Naive B cell (primary cell): ENCODE data around the gene GABRB2. TPM values are rescaled to one million over a fixed set of nuclear protein-coding genes. Genes with fewer than 3 reads are reported as not detected.
A peak's percentile ranks its signal among the peaks of the same experiment; 100 is the strongest.

ENCODE experiments used
- ATAC-seq, 2 donors: fragments of 150-1000 bp; cut with Tn5 transposase; 2 replicates each; pipeline ENCODE4 v1.10.0; 2021; ENCODE audit warnings: low read depth in 2 of 2, mild to moderate bottlenecking in 2 of 2, moderate library complexity in 2 of 2
- DNase-seq: peaks from one replicate; pipeline ENCODE4 v3.0.0; 2022
- H3K27ac Mint-ChIP-seq, 6 donors: one replicate each; pipeline ENCODE4 v1.8.0; 2020 to 2022; ENCODE audit warnings: mild to moderate bottlenecking in 6 of 6, mixed read lengths in 6 of 6, moderate library complexity in 5 of 6, inconsistent platforms in 2 of 6
- H3K27me3 Mint-ChIP-seq, 3 donors: one replicate each; pipeline ENCODE4 v1.8.0; 2021 to 2022; ENCODE audit warnings: mixed read lengths in 3 of 3, mild to moderate bottlenecking in 1 of 3
- H3K36me3 Mint-ChIP-seq, 2 donors: one replicate each; pipeline ENCODE4 v1.8.0; 2020 to 2022; ENCODE audit warnings: mixed read lengths in 2 of 2, inconsistent platforms in 1 of 2, mild to moderate bottlenecking in 1 of 2
- H3K4me1 Mint-ChIP-seq, 3 donors: one replicate each; pipeline ENCODE4 v1.8.0; 2020 to 2022; ENCODE audit warnings: mixed read lengths in 3 of 3, inconsistent platforms in 1 of 3, mild to moderate bottlenecking in 1 of 3, moderate library complexity in 1 of 3
- H3K4me3 Mint-ChIP-seq, 8 donors: one replicate each; pipeline ENCODE4 v1.8.0; 2020 to 2022; ENCODE audit warnings: mild to moderate bottlenecking in 8 of 8, mixed read lengths in 8 of 8, moderate library complexity in 8 of 8, inconsistent platforms in 2 of 8
- H3K9me3 Mint-ChIP-seq, 7 donors: one replicate each; pipeline ENCODE4 v1.8.0; 2020 to 2022; ENCODE audit warnings: mixed read lengths in 7 of 7, mild to moderate bottlenecking in 5 of 7, inconsistent platforms in 2 of 7, moderate library complexity in 1 of 7
- polyA plus RNA-seq, 6 donors: library from polyadenylated mRNA; unstranded; fragments of 300-500 nt; fragmentation: Illumina TruSeq; gene quantifications; one replicate each; pipeline ENCODE4 v1.2.3, GENCODE V29; 2021; ENCODE audit warnings: low read depth in 6 of 6

Gene GABRB2
- polyA plus RNA-seq = under 1 TPM in 4 of 6 donors, not detected in 2; 0.11 to 0.58 (median 0.21) TPM

DNA sequence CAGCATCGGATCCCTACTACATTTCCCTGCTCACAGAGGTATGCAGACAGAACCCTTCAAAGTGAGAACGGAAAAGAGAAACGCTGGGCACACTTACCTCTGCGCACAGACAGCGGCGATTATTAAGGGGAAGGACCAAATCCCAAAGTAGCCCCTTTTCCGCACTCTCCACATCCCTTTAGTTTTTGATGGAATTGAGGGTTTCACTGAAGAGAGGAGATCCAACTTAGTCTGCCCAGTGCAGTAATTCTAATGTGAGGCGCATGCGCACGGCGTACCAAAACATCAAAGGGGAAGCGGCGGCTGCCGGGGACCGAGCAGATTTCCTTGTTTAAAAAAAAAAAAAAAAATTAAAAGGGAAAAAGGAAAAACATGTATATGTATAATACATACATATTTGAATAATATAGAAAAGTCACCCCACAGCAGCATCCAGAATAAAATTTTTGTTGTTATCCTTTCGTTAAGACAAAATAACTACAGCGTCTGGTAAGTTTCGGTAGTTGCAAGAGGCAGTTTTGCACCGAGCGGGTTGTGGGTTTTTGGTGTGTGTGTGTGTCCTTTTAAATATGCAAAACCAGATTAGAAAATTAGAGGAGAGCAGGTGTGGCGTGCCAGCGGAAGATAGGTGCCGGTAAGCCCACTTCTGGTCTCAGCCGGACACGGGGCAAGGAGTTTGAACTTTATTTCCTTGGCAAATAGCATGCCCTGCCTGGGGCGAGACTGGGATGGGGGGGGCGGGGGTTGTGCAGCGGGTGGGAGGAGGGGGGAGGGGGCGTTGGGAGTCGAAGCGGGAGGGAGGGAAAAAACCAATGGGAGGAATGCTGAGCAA lies at the start of gene GABRB2:
TSS of gene GABRB2 (minus strand) at position 256 of the 832 bp plus-strand sequence. CDS start at position 174, 82 bp downstream.
- Mint-ChIP-seq H3K9me3 (peaks cover 0 to 21% (median 7%) of the 10 kb centered on the region in 7 donors), H3K4me3 (peak within 1 kb of the TSS; percentile 80 to 94 (median 88)), H3K36me3 (peaks cover 0 to 17% of the 10 kb centered on the region in 2 donors), H3K27me3 (peaks cover 63 to 70% (median 63%) of the 10 kb centered on the region in 3 donors), H3K4me1 (peaks cover 20 to 28% (median 23%) of the 10 kb centered on the region in 3 donors), H3K27ac (peak within 1 kb of the TSS in 4 of 6 donors; percentile 20 to 73 (median 52))
- ATAC-seq (peak; percentile 54 to 63), DNase-seq (peak; percentile 27)

DNA sequence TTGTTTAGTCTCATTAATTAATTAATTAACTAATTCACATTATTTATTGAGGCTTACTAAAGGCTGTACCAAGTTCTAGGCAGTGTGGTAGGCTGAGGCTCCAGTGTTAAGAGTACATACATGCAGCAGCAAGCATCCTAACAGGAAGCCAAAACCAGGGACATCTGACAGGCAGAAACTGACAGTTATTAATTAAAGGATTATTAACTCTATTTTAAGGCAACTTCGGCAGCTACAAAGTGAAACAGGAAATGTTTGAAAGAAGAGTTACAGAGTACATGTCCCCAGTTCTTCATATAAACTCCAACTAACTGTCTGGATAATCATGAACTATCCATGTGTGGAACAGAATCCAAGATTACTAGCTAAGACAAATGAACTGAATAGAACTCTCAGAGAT lies 39.3 kb upstream of the GABRB2 start:
- no peak for DNase-seq
- ATAC-seq = no peak
- H3K9me3 Mint-ChIP-seq = peaks cover 0 to 3% (median 0%) of the 10 kb centered on the region in 7 donors

DNA sequence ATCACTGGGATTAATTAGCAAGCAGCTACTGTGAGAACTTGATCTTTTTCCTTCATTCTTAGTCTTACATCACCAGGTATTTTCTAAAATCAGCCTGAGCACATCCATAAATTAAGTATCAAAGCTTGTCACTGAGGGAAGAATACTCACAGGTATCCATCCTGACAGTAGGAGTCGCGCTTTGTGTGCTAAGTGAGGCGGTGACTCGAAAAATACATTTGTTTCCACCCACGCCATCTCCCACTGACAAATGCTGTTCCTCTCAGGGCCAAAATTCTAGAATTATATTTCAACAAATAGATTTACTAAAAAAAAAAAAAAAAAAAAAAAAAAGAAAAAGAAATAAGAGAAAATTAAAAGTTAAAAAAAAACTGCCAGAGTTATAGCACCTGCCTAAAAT lies 34.1 kb upstream of the GABRB2 start:
- ATAC-seq (no peak), DNase-seq (no peak)
- no peak overlapping the region for H3K4me3 Mint-ChIP-seq
- H3K27me3 Mint-ChIP-seq = no peaks in the 10 kb centered on the region
- no peak overlapping the region for H3K27ac Mint-ChIP-seq
- H3K9me3 Mint-ChIP-seq = peaks cover 0 to 8% (median 0%) of the 10 kb centered on the region in 7 donors
- no peaks in the 10 kb centered on the region for H3K4me1 Mint-ChIP-seq
- no peaks in the 10 kb centered on the region for H3K36me3 Mint-ChIP-seq

More for the DNA sequence above, 39.3 kb upstream of the GABRB2 start:
- no peaks in the 10 kb centered on the region for H3K36me3 Mint-ChIP-seq
- H3K4me1 Mint-ChIP-seq = no peaks in the 10 kb centered on the region
- H3K27ac Mint-ChIP-seq = no peak overlapping the region
- no peaks in the 10 kb centered on the region for H3K27me3 Mint-ChIP-seq
- no peak overlapping the region for H3K4me3 Mint-ChIP-seq

DNA sequence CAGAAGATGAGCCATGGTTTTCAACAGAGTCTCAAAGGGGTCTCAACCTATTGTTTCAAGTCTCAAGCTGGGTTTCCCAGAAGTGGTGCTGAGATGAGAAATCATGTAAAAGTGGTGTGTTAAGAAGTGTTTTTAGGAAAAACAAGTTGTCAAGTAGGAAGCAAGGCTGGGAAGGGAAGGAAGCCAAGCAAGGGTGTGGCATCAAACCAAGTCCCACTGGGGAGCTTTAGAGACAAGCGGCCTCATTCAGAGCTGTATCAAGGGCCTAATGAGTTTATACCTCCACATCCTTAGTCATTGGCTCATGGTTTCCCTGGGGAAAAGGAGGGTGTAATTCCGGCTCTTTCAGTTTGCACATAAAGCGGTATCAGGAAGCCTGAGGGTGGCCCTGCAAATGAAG lies 26.4 kb upstream of the GABRB2 start:
- no peak overlapping the region for H3K4me3 Mint-ChIP-seq
- H3K9me3 Mint-ChIP-seq = peaks cover 0 to 3% (median 0%) of the 10 kb centered on the region in 7 donors
- no peaks in the 10 kb centered on the region for H3K36me3 Mint-ChIP-seq
- no peak for ATAC-seq
- no peak for DNase-seq
- H3K27ac Mint-ChIP-seq = no peak overlapping the region
- H3K4me1 Mint-ChIP-seq = no peaks in the 10 kb centered on the region
- H3K27me3 Mint-ChIP-seq = no peaks in the 10 kb centered on the region

DNA sequence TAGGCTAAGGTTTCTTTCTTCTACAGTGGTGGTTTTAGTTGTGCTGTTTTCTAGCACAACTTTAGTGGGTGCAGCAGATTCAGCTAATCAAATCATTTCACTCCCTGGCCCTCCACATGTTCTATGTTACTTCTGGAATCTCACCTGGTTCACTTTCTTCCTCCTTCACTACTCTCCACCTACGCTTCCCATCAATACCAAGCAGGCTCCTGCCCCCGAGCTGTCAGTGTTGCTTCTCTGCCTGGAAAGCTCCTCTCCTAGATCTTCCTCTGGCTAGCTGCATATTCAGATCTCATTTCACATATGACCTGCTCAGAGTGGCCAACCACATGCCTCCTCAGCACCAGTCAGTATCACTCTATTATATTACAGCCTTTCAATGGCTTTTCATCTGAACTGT lies 19.6 kb upstream of the GABRB2 start:
- no peak for DNase-seq
- Mint-ChIP-seq H3K36me3 (no peaks in the 10 kb centered on the region), H3K9me3 (peaks cover 0 to 9% (median 0%) of the 10 kb centered on the region in 7 donors), H3K4me1 (no peaks in the 10 kb centered on the region), H3K27me3 (peaks cover 0 to 4% (median 0%) of the 10 kb centered on the region in 3 donors), H3K27ac (no peak overlapping the region), H3K4me3 (no peak overlapping the region)
- no peak for ATAC-seq

DNA sequence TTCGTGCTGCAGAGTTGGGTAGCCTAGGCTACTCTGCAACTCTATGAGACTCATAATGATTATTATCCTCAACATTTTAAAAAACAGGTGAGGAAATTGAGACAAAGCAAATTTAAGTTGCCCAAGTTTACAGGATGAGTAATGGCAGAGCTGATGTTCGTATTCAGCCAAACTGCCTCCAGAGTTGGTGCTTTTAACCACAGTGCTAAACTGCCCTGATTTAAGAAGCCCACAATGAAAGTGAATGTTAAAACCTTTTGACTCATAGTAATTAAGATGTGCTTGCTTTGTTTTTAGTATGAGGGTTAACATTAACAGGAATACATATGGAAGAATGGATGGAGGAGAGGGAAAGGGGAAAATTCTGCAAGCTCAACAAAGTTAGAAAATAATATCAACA lies 15.9 kb upstream of the GABRB2 start:
- Mint-ChIP-seq H3K4me1 (no peaks in the 10 kb centered on the region), H3K9me3 (peaks cover 0 to 7% (median 0%) of the 10 kb centered on the region in 7 donors), H3K27ac (no peak overlapping the region), H3K36me3 (no peaks in the 10 kb centered on the region), H3K27me3 (peaks cover 0 to 4% (median 0%) of the 10 kb centered on the region in 3 donors), H3K4me3 (no peak overlapping the region)
- ATAC-seq (no peak), DNase-seq (no peak)

DNA sequence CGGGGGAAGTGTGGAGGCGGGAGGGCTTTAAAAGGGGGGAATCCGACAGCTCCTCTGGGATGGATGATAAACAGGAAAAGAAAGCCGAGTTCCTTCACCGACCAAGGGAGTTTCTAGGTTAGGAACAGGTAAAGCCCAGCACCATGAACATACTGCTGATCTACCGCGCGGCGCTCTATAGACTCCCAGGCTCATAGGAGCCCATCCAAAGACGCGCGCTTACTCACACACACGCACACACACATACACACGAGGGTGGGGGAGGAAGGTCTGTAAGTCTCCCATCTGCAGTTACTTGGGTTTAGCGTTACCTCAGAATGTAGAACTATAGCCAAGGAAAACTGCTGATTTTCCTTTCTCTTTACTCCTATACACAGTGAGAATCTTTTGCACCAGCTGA lies 2.6 kb upstream of the GABRB2 start:
- Mint-ChIP-seq H3K36me3 (peaks cover 0 to 17% of the 10 kb centered on the region in 2 donors), H3K4me3 (peak overlapping the region in 5 of 8 donors; percentile 21 to 82 (median 58)), H3K9me3 (peaks cover 3 to 21% (median 8%) of the 10 kb centered on the region in 7 donors), H3K27me3 (peaks cover 58 to 75% (median 70%) of the 10 kb centered on the region in 3 donors), H3K4me1 (peaks cover 20 to 28% (median 23%) of the 10 kb centered on the region in 3 donors), H3K27ac (no peak overlapping the region)
- DNase-seq (no peak), ATAC-seq (no peak)

DNA sequence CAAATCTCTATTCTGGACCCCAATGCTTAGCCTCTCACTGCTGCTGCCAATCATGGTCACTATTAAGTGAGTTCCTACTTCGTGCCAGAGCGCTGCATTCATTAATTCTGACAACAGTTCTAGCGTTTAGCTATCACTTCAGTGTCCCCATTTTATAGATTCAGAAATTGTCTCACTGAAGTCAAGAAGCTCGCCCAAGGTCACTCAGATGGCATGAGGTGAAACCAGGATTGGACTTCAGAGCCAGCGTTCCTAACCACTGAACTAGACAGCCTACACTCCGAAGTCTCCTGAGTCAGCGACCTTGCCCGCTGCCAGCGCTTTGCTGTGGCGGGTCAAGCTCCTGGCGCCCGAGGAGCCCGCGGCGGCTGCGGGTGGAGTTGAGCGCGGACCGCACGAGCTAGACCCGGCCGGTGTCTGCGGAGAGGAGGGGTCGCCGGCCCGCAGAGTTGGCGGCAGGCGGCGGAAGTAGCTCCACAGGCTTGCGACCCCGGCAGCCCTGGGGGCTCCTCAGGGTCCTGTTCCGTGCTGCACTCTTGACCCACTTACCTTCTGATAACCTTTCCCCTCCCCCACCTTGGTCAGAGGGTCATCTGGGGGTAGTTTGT lies 2.1 kb upstream of the GABRB2 start:
- Mint-ChIP-seq H3K4me3 (peak overlapping the region in 7 of 8 donors; percentile 54 to 86 (median 73)), H3K4me1 (peaks cover 20 to 28% (median 23%) of the 10 kb centered on the region in 3 donors), H3K36me3 (peaks cover 0 to 17% of the 10 kb centered on the region in 2 donors), H3K27ac (no peak overlapping the region), H3K27me3 (peaks cover 60 to 75% (median 71%) of the 10 kb centered on the region in 3 donors), H3K9me3 (peaks cover 0 to 21% (median 8%) of the 10 kb centered on the region in 7 donors)
- ATAC-seq = no peak
- no peak for DNase-seq

DNA sequence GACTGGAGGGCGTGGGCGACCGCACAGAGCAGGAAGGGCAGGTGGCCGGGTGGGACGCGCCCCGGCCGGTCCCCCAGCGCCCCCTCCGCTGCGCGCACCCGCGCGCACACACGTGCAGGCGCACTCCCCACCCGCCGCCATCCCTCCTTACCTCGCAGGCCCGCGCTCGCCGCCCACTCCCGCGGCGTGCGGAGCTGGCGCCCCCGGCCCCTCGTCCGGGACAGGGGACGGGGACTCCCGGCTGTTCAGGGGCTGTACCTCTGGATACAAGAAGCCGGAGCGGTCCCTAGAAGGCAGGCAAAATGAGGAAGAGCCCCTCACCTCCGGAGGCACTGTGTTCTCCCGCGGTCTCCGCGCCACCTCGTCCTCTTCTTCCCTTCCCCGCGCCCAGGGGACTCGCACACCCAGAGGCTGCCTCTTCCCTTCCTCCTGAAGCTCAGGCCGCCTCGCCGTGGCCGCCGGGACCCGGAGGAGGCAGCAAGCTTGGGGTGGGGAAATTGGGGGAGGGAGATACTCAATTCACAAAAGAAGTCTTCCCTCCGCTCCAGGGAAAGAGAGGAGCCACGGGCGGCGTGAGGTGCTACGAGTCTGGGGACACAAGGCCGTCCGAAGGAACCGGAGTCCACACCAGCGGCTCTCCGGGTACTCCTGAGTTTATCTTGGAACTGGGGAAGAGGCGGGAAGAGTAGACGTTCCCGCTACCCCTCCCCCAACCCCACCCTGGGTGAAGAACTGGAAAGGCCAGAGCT lies 1.4 kb upstream of the GABRB2 start:
- peak overlapping the region in 1 of 6 donors; percentile 24 for H3K27ac Mint-ChIP-seq
- peaks cover 0 to 17% of the 10 kb centered on the region in 2 donors for H3K36me3 Mint-ChIP-seq
- peaks cover 66 to 75% (median 71%) of the 10 kb centered on the region in 3 donors for H3K27me3 Mint-ChIP-seq
- ATAC-seq (peak; percentile 18 to 32), DNase-seq (no peak)
- peaks cover 20 to 28% (median 23%) of the 10 kb centered on the region in 3 donors for H3K4me1 Mint-ChIP-seq
- H3K9me3 Mint-ChIP-seq = peaks cover 0 to 21% (median 8%) of the 10 kb centered on the region in 7 donors
- peak overlapping the region; percentile 80 to 94 (median 87) for H3K4me3 Mint-ChIP-seq

DNA sequence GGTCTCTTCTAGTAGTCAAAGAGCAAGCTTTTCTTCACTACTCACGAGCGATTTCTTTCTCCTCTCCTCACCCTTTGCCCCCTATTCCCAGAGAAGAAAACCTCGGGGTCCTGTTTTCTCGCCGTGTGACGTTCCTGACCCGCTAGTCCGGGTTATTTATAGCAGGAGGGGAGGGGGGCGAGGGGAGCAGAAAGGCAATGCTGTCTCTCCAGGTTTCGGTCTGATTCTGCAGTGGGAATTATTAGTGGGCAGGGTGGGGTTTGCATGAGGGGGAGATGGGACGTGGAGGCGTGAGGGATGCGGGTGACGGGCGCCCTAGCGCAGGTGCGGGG lies 847 bp upstream of the GABRB2 start:
- DNase-seq (no peak), ATAC-seq (no peak)
- peaks cover 20 to 28% (median 23%) of the 10 kb centered on the region in 3 donors for H3K4me1 Mint-ChIP-seq
- H3K27ac Mint-ChIP-seq = peak overlapping the region in 1 of 6 donors; percentile 24
- H3K9me3 Mint-ChIP-seq = peaks cover 0 to 21% (median 8%) of the 10 kb centered on the region in 7 donors
- H3K27me3 Mint-ChIP-seq = peaks cover 66 to 75% (median 70%) of the 10 kb centered on the region in 3 donors
- H3K36me3 Mint-ChIP-seq = peaks cover 0 to 17% of the 10 kb centered on the region in 2 donors
- peak overlapping the region; percentile 80 to 94 (median 87) for H3K4me3 Mint-ChIP-seq

DNA sequence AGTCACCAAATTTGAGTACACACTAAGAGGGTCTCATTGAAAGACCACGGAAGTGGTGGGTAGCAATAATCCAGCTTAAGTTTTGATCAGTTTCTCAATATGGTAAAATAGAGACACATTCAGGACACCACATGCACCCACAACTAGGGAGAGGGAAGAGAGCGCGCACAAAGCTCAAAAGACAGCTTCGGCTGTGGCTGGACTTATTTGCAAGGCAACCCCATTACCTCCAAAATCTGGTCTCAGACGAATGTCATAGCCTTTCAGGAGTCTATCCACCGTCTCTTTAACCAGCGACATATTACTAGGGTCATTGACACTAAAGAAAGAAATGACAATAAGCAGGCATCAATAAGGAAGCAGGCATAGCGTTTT lies 443 bp downstream of the GABRB2 start:
- Mint-ChIP-seq H3K27me3 (peaks cover 57 to 65% (median 61%) of the 10 kb centered on the region in 3 donors), H3K4me3 (peak overlapping the region; percentile 80 to 94 (median 88)), H3K9me3 (peaks cover 0 to 17% (median 4%) of the 10 kb centered on the region in 7 donors), H3K4me1 (peaks cover 20 to 28% (median 23%) of the 10 kb centered on the region in 3 donors), H3K27ac (no peak overlapping the region), H3K36me3 (peaks cover 0 to 17% of the 10 kb centered on the region in 2 donors)
- no peak for ATAC-seq
- DNase-seq = no peak

DNA sequence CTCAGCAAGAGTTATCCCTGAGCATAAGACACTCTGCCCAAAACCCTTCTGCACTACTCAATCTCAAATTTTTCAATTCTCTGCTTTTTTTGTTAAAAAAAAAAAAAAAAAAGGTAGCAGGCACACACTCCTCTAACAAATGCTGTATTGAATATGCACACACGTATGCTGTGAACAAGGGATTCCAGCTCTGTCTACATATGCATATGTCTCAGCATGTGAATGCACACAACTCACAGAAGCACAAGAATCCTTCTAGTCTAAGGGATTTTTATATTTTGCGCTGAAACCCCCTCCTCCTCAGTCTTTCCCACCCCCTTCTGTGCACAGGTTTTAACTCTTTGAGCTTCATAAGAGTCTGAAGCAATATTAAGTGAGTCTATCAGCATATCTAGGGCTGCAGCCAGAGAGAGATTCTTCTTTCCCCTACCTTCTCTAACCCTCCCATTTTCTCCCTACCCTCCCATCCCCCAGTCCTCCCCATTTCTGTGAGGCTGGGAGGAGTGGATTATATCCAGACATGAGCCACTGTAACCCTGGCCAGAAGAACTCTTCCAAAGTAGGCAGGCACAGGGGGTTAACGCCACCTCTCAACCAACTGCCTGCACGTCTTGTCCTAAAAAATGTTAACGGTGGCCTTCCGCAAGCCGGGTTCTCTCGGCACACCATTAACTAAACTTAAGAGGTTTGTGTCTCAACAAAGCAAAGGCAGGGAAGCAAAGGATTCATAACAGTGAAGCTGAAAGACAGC lies 1.0 kb downstream of the GABRB2 start:
- peaks cover 0 to 11% (median 4%) of the 10 kb centered on the region in 7 donors for H3K9me3 Mint-ChIP-seq
- peak overlapping the region in 6 of 8 donors; percentile 17 to 94 (median 83) for H3K4me3 Mint-ChIP-seq
- H3K4me1 Mint-ChIP-seq = peaks cover 20 to 28% (median 23%) of the 10 kb centered on the region in 3 donors
- DNase-seq (no peak), ATAC-seq (no peak)
- no peak overlapping the region for H3K27ac Mint-ChIP-seq
- H3K36me3 Mint-ChIP-seq = peaks cover 0 to 17% of the 10 kb centered on the region in 2 donors
- H3K27me3 Mint-ChIP-seq = peaks cover 51 to 60% (median 56%) of the 10 kb centered on the region in 3 donors
